ENCODE data around the gene ZNF621.

The ZNF621 gene

DNA sequence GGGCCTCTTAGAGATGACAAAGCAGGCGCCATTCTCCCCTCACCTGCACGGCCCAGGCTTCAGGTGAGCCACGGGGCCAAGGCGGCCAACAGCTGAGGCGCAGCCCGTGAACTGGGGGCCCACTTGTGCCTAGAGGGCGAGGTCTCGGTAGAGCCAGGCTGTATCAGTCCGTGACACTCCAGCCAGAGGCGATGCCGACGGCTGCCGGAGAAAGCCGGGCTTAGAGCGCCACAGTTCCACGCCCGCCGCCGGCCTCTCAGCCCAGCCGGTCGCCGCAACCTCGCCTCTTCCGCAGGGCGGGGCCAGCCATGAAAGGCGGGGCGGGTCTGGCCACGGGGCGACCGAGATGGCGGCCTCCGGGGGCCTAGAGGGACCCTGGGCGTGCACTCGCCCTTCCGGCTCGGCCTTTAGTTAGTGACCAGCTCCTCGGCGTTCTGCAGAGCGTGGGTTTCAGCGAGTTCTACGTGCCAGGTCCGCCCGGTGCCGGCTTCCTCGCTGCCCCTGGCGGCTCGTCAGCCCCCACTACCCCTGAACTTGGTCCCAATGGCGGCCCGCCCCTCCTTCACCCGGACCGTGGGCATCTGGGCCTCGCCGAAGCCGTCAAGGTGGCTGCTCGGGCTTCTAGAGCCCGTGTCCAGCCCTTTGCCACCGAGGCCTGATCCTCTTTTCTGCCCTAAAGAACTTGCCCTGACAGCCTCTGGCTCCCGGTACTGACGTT, at the start of gene ZNF621:
Gene ZNF621 (plus strand): TSS at position 393 of the 718 bp plus-strand sequence. CDS start 881 bp downstream, outside the sequence.
- DNase-seq, result peak; percentile 92 to 96 (median 94)

DNA sequence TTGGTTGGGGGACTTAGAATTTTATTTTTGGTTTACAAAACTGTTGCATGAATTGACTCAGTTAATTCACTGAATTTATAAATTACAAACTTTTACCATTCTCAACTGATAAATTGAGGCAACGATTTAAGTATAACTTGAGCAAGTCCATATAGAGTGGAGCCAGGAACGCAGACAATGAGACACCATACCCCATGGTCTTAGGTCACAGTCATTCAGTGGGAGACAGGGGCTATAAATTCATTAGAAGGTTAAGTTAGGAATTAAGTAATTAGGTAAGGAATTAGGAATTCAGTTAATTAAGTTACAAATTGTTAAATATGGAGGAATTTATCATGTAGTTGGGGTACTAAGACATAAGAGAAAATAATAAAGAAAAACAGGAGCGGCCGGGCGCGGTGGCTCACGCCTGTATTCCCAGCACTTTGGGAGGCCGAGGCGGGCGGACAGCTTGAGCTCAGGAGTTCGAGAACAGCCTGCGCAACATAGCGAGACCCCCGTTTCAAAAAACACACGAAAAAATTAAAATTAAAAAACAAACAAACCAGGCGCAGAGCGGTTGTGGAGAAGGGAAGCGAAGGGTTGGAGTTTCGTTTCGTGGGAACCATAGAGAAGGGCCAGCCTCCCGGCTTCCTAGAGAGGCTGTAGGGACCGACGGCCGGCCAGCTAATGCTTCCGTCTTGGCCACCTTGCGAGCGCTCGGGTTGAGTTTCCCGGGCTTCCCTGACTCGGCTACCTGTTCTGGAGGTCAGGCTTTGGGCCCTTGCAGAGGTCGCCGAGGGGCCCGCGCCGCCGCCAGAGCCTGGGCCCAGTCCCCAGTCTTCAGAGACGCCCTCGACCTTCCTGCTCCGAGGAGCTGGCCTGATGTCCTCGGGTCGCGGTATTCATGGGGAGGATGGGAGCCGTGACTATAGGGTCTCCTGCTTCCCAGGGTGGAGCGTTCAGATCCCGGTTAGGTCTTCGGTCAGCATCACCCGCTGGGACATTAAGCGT, 48.0 kb upstream of the ZNF621 start, which contains the start of gene ZNF619:
Gene ZNF619 (plus strand): TSS at position 645 of the 993 bp plus-strand sequence. CDS start 858 bp downstream, outside the sequence.
- DNase-seq, result peak; percentile 83 to 89 (median 88)

DNA sequence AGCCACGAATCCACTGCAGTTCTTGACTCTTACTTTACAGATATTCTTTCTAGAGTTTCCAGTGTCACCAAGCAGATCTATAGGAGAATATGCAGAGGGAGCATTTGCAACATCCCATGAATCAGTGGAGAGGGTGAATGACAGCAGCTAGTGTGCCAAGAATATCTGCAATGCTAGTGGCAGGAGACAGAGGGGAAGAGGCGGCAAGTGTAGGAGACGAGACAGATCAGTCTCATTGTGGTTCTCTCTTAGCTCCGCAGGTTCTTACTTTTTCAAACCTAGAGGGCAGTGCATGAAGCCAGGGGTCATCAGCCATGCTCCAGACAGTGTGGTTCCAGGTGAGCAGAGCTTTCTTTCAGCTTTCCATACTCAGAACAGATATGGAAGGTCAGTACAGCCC, 47.1 kb upstream of the ZNF621 start:
- DNase-seq, result peak; percentile 31

DNA sequence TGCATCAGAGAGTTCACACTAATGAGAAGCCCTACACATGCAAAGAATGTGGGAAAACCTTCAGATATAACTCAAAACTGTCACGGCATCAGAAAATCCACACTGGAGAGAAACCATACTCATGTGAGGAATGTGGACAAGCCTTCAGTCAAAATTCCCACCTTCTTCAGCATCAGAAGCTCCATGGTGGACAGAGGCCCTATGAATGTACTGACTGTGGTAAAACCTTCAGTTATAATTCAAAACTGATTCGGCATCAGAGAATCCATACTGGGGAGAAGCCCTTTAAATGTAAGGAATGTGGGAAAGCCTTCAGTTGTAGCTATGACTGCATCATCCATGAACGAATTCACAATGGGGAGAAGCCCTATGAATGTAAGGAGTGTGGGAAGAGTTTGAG, 37.6 kb upstream of the ZNF621 start:
- no peak for DNase-seq

DNA sequence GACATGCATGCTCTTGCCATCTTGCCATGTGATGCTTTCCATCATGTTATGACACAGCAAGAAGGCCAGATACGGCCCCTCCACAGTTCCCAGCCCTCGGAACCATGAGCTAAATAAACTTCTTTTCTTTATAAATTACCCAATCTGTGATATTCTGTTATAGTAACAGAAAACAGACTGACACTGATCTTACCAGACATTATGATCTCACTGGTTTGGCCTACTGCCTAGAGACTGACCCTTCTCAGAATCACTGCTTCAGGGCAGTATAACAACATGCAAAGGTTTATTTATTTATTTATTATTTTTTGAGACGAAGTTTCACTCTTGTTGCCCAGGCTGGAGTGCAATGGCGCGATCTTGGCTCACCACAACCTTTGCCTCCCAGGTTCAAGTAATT, 33.8 kb upstream of the ZNF621 start:
- DNase-seq, result no peak

DNA sequence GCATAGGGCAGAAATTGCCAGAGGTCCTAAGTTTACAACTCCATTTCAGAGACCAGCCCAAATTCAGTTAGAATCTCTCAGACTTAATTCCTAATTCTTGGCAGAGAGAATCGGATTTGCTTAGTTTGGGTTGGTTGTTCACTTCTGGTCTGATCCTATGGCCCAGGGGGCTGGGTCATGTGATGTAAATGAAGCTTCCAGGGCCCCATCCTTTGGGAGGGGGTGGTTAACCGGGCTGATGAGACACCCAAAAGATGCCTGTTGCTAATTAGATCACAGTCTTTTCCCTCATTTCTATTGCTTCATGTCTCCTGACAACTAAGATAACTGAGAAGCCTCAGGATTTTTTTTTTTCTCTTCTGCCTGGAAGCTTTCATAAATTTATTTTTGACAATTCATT, 30.1 kb upstream of the ZNF621 start:
- DNase-seq, result no peak

DNA sequence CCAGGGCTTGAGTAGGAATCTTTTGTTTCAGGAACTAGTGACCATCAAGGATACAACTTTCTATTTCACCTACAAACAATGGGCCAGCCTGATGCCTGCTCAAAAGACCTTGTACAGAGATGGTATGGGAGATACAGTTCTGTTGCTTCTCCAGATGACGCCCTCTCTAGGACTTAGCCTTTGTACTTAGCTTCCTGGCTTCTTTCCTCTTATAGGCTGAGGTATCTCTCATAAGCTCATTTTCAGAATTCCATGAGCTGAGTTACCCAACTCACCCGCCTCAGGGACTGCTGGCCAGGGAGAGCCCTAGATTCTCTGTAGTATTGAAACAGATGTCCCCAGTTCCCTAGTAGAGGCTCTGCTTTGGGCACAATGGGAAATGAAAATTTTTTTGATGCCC, 27.5 kb upstream of the ZNF621 start:
- no peak for DNase-seq

DNA sequence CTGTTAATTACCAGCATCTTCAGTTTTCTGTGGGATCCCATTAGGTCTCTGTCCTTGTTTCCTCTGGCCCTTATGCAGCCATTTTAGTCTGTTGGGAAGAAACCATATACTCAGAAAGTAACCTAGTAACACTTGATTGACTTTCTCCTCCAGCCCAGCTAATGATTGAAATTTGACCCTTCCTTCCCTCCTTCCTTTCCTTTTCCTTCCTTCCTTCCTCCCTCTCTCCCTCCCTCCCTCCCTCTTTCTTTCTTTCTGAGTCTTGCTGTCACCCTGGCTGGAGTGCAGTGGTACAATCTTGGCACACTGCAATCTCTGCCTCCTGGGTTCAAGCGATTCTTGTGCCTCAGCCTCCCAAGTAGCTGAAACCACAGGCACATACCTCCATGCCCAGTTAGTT, 24.8 kb upstream of the ZNF621 start:
- no peak for DNase-seq

DNA sequence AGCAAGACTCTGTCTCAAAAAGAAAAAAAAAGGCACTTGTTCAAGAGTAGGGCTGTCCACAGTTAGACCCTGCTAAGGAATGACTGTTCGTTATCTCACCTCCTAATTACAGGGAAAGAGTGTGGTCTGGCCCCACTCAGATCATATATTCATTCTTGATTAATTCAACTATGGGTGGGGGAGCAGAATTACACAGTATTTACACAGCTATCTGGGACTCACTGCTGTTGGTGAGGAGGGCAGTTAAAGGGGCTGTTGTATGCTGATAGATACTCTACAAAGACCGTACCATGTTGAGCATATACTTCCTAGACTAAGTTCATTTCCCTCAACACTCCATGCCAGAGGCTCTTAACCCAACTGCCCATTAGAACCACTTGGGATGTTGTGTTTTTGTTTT, 22.7 kb upstream of the ZNF621 start:
- DNase-seq, result no peak

DNA sequence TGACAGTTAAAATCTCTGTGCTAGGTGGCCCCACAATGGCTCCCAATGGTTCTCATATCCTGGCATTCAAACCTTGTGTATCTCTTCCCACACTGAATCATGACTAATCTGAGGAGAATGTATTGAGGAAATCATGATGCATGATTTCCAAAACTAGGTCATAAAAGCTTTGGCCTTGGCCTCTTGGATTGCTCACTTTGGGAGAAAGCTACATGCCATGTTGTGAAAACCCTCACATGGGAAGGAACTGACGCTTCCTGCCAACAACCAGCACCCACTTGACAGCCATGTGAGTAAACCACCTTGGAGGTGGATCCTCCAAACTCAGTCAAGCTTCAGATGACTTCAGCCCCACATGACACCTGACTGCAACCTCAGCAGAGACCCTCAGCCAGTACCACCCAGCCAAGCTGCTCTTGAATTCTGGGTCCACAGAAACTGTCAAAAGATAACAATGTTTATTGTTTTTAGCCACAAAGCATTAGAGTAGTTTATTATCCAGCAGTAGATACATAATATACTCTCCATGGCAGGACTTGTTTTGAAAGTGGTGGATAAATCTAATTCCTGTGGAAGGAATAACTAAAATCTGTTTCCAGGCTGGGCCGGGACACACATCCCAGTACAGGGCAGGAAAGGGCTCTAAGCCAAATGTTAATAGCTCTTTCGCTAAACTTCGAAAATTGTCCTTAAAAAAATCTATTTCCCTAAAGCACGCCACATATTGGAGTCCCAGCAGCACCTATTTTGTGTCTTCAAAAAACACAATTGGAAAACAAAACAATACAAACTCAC, 19.9 kb upstream of the ZNF621 start:
- peak; percentile 70 to 83 (median 72) for DNase-seq

DNA sequence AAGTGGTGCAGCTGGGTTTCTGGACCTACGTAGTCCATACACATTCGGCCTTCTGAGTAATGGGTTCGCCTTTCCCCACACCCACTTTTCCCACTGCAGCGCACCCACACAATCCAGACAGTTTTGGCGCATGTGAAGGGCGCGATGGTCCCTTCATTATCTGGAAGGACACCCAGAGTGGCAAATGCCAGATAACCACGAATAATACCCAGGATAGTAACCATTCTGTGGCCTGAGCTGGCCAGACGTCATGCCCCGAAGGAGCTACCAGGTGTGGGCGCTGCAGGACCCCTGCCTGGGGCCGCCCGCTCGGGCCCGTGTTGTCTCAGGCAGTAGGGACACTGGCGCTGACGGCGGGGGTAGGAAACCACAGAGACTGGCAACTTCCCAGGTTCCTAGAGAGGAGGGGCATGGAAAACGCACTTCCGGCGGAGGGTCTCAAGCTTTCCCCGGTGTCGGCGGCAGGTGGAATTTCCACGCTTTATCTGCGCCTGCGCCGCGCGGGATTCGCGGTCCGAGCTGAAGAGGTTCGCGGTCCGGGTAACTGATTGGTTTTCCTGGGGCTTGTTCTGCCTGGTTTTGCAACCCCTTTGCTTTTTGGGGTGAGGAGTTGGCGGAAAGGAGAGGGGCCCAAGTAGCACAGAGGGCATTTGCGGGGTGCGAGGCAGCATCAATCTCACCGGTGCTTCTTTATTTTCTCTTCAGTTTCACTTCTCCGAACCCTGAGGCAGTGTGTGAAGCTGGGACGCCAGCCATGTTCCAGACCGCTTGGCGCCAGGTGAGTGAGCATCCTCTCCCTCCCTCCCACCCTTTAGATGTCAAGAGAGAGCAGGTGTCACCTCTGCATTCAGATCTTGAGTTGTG, 18.9 kb upstream of the ZNF621 start, which contains the start of gene ZNF620:
Gene ZNF620 (plus strand): TSS at position 441 of the 864 bp plus-strand sequence. CDS start 314 bp downstream, at position 755.
- peak; percentile 53 to 69 (median 57) for DNase-seq

DNA sequence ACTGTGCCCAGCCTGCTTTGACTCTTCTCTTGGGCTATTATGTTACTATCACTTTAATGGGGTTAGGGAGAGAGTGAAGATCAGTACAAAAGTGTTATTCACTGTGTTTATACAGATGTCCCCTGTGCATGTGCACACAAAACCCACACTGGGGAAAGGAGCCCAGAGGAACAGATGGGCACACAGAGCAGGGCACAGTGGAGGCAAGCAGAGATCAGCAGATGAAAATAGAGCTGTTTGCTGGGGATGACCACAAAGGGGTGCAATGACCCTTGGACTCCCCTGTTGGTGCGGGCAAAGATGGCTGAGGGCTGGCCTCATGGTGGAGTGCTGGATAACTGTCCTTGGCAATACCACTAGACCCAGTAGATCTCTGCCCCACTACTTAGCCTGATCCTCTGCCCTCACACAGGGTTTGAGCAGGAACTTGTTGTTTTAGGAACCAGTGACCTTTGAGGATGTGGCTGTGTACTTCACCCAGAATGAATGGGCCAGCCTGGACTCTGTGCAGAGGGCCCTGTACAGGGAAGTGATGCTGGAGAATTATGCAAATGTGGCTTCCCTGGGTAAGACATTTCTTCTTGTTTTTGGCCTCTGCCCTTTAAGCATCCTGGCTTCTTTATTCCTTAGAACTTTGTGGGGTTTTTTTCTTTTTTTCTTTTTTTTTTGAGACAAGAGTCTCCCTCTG, 13.6 kb upstream of the ZNF621 start:
- peak in 1 of 3 donors; percentile 11 for DNase-seq

DNA sequence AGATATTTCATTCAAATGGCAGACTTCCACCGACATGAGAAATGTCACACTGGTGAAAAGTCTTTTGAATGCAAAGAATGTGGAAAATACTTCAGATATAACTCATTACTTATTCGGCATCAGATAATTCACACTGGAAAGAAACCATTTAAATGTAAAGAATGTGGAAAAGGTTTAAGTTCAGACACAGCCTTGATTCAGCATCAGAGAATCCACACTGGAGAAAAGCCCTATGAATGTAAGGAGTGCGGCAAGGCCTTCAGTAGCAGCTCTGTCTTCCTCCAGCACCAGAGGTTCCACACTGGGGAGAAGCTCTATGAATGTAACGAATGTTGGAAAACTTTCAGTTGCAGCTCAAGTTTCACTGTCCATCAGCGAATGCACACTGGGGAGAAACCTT, 8.6 kb upstream of the ZNF621 start:
- DNase-seq, result no peak

DNA sequence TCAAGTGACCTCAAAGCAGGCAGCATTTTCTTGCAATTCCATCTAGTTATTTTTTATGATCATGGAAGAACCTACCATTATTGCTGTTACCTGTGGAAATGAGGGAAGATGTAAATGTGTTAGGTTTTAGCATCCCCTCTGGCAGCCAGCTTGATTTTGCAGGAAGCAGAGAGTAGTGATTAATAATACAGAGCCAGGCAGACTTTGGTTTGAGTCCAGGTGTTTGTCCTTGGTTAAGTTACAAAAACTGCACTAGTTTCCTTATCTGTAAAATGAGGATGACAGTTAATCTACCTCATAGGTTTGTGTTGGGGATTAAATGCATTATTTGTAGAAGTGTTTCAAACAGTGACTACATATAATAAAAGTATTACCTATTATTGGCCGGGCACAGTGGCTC, 6.7 kb upstream of the ZNF621 start:
- DNase-seq, result no peak

DNA sequence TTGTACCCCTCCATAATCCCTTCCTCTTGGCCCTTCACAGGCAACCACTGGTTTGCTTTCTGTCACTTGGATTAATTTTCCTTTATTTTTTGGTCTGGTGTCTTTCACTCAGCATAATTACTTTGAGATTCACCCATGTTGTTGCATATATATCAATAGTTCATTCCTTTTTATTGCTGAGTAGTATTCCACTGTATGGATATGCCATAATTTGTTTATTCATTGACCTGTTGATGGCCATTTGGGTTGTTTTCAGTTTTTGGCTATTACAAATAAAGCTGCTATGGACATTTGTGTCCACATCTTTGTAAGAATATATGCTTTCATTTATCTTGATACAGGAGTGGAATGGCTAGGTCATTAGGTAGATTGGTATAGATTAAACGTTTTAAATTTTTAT, 5.9 kb upstream of the ZNF621 start:
- DNase-seq, result no peak

DNA sequence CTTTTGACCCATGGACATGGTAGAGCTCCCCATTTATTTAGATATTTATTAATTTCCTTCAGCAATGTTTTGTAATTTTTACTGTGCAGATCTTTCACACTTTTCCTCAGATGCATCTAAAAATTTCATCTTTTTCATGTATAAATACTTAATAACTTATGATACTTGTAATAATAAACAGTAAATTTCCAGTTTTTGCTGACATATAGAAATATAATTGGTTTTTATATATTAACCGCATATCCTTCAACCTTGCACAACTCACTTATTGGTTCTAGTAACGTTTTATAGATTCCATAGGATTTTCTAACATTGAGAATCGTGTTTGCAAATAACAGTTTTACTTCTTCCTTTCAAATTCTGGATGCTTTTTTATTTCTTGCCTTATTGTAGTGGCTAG, 3.5 kb upstream of the ZNF621 start:
- DNase-seq, result no peak

DNA sequence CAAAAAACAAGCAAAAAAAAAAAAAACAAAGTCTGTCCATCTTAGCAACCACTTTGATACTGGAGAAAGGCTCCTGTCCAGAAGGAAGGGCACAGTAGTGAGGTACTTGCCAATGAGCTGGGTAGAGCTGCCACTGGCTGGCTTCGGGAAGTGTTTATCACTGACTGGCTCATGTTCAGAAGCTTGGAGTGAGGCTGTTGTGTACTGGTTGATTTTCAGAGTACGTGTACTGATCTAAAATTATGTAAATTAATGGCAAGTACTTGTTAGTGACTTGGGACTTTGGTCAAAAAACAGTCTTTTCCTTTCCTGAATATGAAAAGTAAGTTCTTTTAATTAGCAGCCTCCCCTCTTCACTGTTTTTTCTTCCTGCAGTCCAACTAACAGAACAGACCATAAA, 979 bp upstream of the ZNF621 start:
- DNase-seq, result no peak

DNA sequence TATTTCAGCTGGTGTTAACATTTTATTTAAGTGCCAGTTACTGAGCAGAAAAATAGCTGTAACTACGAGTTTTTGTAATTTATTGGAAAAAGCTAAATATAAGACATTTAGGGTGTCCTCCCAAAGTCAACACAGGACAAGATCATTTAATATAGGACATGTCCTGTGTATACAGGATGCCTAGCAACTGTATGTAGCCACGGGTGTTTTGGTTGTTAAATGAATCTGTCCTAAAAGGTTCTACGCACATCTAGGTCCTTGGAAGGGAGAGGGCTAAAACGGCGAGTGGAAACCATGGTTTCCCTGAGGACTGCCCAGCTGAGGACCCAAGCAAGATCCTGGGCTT, 565 bp upstream of the ZNF621 start:
- DNase-seq, result no peak

DNA sequence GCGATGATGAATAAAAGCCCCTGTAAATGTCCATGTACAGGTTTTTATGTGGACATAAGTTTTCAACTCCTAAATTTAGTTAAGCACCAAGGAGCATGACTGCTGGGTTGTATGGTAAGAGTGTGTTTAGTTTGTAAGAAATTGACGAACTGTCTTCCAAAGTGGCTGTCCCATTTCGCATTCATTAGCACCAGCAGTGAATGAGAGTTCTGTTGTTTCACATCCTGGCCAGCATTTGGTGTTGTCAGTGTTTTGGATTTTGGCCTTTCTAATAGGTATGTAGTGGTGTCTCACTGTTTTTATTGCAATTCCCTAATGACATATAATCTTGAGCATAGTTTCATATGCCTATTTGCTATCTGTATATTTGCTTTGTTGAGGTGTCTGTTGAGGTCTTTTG, 3.7 kb downstream of the ZNF621 start:
- no peak for DNase-seq

DNA sequence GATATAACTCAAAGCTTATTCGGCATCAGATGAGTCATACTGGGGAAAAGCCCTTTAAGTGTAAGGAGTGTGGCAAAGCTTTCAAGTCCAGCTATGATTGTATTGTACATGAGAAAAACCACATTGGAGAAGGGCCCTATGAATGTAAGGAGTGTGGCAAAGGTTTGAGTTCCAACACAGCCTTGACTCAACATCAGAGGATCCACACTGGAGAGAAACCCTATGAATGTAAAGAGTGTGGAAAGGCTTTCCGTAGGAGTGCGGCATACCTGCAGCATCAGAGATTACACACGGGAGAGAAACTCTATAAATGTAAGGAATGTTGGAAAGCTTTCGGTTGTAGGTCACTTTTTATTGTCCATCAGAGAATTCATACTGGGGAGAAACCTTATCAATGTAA, 7.5 kb downstream of the ZNF621 start:
- DNase-seq, result no peak

DNA sequence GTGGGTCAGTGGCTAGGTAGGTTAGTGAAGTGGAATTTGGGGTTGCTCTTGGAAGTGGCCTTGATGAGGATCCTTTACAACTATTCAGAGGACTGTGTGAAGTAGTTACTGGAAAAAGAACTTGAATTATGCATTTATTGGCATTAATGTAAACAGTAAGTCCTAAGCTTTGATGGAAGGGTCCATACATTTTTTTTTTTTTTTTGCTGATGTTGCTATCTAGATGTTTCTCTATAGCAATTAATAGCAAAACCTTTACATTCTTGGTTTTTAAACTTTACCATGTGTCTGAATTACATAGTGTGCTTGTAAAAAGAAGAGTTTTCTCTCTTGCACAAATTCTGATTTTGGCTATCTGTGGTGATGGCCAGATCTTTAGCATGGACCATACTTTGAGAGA, 9.5 kb downstream of the ZNF621 start:
- no peak for DNase-seq

Measured in suppressor macrophage treated with lipopolysaccharide for 1 hour (primary cell).